Astrocyte (in vitro differentiated cells and primary cell): ENCODE results near the gene SLC35G3.

Experiments used
- CTCF ChIP-seq: IDR thresholded peaks from 2 replicates; pipeline ENCODE4 v1.5.1; 2011; ENCODE audit warnings: low read depth, mild to moderate bottlenecking, inconsistent platforms, low read length, moderate library complexity; ENCODE audit not compliant: insufficient read depth
- EZH2 ChIP-seq: IDR thresholded peaks from 2 replicates; pipeline ENCODE4 v1.6.1; 2012; ENCODE audit warnings: mild to moderate bottlenecking, low read length, inconsistent platforms; ENCODE audit not compliant: insufficient read depth

- TF ChIP-seq EZH2 (no peak), CTCF (no peak)
Measured at GRCh38 chr17:35184274-35184673, 9.9 kb downstream of the SLC35G3 start.
